Measurements from ENCODE around the gene DLG2.

DNA sequence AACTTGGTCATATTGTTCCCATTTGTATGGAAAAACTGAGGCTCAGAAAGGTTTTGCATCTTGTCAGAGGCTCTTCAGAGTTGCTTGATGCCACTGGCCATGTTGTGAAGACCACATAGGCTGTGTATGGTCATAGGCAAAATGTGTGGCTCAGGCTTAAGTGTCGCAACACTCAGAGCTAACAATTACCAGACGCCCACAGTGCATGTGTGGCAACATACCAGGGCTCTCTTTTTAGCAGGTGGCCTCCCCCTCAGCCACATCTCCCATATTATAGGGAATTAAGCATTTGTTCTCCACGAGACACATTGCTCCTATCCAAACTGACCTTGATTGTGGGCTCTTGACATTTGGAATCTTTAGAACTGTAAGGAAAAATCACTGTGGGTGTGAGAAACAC is 802.5 kb downstream of the DLG2 start:
- TF ChIP-seq, protein P1, sequence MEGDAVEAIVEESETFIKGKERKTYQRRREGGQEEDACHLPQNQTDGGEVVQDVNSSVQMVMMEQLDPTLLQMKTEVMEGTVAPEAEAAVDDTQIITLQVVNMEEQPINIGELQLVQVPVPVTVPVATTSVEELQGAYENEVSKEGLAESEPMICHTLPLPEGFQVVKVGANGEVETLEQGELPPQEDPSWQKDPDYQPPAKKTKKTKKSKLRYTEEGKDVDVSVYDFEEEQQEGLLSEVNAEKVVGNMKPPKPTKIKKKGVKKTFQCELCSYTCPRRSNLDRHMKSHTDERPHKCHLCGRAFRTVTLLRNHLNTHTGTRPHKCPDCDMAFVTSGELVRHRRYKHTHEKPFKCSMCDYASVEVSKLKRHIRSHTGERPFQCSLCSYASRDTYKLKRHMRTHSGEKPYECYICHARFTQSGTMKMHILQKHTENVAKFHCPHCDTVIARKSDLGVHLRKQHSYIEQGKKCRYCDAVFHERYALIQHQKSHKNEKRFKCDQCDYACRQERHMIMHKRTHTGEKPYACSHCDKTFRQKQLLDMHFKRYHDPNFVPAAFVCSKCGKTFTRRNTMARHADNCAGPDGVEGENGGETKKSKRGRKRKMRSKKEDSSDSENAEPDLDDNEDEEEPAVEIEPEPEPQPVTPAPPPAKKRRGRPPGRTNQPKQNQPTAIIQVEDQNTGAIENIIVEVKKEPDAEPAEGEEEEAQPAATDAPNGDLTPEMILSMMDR (IDR thresholded peaks at IDR 0.05; ENCODE audit: low read depth, low read length, poor library complexity, severe bottlenecking): no peak
- no peak for TF ChIP-seq EZH2phosphoT487 (IDR thresholded peaks at IDR 0.05; ENCODE audit: borderline replicate concordance, low read length)

All from DOHH2 (cell line).